Inferior parietal cortex (tissue), 1 donor: ENCODE data around the gene ANO2.
"Not testable (repeated sequence)": the region's sequence is repeated elsewhere in the genome, so short reads cannot be mapped to it uniquely, and the experiment has no call there.

Experiments
- DNase-seq: peaks from one replicate; pipeline ENCODE4 v3.0.0-alpha.2; 2016; ENCODE audit errors: extremely low spot score

ANO2 gene

DNA sequence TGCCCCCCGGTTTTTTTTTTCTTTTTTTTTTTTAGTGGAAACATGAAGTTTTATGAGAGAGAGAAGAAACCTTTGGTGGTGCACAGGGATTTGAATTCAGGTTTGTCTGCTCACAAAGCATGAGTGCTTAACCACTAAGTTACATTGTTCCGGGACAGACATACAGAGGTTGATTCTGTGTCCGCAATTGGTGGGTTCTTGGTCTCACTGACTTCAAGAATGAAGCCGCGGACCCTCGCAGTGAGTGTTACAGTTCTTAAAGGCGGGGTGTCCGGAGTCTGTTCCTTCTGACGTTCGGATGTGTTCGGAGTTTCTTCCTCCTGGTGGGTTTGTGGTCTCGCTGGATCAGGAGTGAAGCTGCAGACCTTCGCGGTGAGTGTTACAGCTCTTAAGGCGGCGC, 57.2 kb downstream of the ANO2 start:
- DNase-seq, result not testable (repeated sequence)

DNA sequence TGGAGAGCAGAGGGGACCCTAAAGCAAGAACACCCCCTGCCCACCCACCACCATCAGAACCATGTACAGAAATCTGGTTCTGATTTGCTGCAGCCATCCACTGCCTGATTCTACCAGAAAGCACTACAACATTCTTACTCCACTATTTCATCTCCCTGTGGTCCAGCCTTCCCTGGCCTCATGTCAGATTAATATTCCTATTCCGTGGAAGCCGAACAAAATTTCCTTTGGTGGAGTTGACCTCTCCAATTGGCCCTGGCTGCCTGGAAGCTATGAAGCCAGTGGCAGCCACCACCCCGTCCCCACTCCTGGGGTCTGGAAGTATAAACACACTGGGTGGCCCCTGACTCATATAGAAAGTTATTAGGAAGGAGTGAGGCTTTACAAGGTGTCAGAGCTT, 60.2 kb downstream of the ANO2 start:
- DNase-seq, result no peak

DNA sequence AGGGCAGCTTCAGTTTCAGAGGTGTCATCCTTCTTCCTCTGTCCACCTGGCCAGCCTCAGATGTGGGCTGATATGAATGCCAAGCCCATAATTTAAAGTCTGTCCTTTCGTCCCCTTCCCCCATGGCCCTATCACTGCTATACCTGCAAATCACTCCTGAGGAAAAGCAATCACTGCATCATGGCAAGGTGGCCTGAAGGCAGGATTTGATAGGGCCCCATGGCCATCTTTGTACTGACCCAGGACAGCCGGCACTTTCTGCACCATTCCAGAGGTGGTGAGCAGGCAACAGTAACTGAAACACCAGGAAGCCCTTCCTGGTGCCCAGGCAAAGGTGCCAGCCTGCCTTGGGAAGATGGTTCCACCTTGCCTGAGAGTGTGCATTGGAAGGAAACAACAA, 60.8 kb downstream of the ANO2 start:
- DNase-seq, result no peak

DNA sequence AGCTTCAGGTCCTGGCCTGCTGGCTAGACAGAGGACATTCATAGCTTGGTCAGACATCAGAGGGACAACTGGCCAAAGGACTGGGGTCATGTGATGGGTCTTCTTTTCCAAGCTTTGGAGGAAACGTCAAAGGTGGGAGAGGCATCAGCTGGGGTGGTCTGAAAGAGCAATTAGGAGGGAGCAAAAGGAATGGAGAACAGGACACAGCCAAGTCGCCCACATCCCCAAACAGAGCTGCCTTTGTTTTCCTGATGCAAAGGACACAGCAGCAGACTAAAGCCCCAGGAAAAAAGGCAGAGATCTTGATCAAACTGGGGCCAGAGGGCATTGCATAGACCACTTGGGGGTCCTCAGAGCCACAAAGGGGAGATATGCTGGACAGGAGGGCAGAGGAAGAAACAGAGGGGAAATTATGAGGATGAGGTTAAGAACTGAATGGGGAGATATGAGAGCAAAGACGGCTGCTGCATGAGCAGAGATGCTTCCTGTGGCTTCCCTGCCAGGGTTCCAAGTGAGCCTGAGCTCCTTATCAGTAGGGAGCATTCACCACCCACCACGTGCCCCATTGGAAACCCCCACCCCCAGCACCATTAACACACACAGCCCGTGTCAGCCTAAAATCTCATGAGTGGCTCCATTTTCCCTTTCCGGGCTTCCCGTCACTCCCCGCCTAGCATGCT, 62.4 kb downstream of the ANO2 start:
- DNase-seq, result no peak

DNA sequence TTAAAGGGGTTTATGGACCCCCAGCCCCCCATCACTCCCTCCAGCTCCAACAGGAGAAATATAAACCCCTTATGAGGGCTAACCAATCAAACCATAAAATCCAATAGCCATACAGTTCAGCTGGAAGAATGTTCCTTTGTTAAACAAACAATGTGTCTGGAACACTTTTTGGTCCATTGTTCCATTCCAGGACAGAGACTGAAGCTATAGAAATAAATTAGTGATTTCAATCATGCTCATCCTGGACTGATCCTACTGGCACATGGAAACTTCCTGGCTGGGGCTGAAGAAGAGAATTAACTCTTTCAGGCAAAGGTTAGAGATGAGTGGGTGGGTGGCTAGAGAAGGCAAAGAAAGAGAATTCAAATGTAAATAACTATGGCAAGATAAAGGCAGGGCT, 63.4 kb downstream of the ANO2 start:
- no peak for DNase-seq

DNA sequence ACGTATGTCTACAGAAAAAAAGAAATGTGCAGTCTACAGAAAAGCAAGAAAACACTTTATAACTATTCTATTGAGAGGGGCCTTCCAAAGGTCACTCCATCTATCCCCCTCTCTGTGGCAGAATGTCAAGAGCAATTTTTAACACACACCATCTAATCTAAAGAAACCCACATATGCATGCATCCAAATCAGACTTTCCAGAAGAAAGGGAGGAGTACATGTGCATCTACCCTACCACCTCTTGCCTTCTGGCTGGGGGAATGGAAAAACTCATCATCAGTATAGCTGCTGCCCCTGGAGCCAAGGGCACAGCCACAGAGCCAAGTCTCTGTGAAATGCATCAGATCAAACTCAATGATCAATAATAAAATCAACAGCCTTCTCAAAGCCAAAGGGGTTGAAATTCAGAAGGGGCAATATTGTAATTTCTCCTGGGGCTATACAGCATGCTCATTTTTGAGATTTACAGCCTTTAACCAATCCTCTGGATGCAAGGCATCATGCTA, 63.9 kb downstream of the ANO2 start:
- DNase-seq, result no peak

DNA sequence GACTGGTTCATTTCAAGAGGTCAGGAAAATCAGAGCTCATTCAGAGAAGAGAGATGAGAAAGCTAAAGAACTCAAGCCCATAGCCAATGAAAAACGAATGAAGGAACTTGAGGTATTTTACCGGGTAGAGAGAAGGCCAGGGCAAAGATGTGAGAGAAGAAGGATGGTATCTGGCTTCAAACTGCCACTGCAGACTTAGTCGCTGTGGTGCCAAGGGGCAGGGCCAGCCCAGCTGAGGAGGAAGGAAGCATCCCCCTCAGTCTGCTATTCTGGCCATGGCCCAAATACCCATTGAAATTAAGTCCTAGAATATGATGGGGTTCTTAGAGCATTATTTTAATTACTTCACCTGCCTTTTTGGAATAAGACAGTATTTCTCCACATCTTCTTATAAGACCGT, 69.2 kb downstream of the ANO2 start:
- DNase-seq, result no peak

DNA sequence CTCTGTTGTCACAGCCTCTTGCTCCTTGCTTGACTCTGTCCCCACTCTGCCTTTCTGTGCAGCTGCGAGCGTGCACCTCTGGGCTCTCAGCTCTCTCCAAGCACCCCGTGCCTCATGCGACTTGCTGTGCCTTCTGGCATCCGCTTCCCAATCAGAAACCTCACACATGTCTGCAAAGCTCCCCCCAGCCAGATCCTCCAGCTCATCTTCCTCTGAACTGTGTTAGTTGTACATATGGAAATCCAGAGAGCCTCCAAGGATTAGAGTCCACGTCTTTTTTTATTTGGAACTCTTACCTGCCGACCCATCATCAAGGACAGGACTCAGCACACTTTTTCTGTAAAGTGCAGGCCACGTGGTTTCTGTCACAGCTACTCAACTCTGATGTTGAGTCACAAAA, 70.5 kb downstream of the ANO2 start:
- no peak for DNase-seq

DNA sequence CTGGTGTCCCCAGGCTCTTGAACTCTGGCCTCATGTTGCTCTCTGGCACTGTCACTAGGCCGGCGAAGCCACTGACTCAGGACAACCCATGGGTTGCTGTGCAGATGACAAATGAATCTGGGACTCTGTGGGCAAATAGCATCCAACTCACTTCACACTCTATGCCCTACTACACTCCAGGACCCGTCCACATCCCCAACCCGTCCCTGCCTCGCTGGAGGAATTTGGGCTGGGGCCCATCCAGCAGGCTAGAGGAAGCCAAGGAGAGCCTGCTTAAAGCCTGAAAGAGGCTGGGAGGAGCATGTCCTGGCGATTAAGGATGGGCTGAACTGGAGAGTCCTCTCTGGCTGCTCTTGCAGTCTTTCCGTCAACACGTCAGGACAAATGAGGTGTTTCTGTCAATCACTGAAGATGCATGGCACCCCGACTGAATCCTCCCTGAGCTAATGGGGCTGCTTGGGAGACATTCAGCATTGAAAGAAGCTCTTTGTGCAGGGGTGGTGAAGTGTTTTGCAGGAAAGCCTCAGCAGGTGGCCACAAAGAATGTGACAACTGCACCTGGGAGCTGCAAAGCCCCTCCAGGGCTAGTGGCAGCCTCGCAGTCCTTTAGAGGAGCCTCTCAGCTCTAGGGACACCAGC, 71.7 kb downstream of the ANO2 start:
- no peak for DNase-seq

DNA sequence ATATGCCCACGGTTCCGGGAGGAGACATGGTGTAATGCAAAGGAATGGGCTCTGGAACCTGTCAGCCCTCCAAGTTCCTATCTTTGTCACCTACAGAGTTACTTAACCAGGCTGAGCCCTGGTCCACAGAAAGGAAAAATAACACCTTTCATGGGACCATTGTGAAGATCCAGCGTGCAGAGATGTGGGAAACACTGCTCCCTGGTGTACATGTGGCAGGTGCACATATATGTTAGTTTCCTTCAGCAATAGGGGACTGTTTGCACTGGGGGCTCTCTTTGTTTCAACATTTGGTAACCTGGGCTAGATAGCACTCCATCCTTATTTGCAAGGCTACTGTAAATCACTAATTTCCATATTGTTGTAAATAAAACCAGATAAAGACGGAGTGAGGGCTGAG, 72.3 kb downstream of the ANO2 start:
- no peak for DNase-seq

DNA sequence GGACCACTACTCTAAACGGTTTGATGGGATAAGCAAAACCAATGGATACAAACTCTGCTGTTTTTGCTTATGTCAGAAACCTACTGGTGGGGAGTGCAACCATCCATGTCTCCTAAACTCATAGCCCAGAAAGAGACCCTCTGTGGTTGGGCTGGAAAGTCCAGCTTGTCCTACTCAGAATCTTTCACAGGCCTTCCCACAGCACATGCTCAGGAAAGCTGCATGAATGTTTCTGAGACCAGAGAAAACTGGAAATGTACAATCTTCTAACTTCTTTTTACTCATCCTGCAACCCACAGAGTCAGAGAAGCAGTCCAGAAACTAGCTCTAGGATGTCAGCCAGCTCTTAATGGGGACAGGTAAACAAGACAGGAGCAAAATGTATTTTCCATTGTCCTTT, 73.3 kb downstream of the ANO2 start:
- no peak for DNase-seq

DNA sequence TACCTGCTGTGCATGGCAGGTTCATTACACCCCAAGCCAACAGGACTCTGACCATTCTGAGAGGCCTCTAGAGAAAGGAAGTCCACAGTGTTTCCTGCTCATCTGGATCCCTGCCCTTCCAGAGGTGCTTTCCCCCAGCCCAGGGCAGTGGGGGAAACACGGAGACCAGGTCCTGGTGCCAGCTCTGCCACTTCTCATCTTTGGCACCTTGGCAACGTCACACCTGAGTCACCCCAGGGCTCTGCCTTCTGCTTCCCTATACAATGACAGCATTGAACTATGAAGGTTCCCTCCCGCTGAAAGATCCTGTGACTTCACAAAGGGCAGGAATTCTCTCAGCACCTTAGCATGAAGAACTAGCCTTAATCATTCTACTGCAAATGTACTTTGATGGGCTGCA, 74.9 kb downstream of the ANO2 start:
- no peak for DNase-seq

DNA sequence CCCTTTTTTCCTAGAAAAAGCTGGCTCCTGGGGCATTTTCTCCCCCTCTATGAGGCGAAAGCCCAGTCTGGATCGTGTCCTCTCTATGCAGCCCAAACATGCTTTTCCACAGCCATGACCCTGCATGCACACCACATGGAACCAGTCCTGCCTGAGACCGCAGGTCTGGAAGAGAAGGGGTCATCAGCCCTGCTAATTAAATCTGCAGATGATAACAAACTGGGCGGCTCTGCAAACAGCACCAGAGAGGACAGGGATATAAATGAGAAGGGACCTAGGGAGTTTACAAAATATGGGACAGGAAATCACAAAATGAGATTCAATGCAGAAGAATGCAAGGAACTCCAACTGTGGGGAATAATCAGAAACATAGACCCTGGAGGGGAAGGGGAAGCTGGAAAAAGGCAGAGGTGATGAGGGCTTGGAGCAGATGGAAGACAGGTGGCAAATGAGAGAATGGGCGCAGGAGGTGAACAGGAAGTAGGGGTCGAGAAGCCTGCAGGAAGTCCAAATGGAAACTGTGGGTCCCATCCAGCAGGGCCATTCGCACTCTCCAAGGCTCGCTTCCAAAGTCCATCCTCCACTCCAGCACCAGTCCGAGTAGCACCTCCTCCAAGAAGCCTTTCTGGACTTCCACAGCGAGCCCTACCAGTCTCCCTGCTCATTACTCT, 76.3 kb downstream of the ANO2 start:
- no peak for DNase-seq

DNA sequence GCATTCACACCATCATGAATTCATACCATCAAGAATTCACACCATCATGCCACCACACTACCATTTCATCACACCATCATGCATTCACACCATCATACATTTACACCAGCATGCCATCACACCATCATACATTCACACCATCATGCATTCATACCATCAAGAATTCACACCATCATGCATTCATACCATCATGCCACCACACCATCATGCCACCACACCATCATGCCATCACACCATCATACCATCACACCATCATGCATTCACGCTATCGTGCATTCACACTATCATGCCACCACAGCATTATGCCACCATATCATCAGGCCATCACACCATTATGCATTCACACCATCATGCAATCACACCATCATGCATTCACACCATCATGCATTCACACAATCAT, 79.7 kb downstream of the ANO2 start:
- DNase-seq, result no peak

DNA sequence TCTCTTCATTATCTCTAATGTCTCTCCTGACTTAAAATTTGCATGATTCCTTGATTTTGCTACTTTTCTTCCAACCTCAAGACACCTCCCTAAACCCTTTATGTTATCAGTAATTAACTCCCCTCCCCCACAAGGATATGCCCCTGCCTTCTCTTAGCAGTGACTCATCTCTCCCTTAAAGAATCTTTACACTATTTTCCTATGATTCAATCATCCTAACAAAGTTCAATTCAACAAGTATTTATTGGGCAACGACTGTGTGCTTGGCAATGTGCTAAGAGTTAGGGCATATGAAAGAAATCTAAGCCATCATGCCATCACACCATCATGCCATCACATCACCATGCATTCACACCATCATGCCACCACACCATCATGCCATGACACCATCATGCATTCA, 80.1 kb downstream of the ANO2 start:
- no peak for DNase-seq

DNA sequence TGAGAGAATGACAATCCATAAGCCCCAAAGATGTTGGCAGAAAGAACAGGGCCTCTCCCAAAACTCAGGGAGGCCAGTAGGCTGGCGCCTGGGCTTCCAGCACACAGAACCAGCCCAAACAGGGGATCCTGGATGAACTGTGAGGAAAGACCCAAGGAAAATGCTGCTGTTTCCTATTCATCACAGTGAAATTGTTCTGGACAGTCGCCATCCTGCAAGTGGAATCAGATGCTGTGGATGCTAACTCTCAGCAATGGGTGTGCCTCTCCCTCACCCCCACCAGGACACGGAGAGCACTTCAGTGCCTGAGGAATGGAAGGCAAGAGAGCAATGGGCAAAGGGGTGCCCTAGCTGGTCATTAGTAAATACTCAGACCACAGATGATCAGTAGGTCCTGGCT, 80.8 kb downstream of the ANO2 start:
- DNase-seq, result no peak

DNA sequence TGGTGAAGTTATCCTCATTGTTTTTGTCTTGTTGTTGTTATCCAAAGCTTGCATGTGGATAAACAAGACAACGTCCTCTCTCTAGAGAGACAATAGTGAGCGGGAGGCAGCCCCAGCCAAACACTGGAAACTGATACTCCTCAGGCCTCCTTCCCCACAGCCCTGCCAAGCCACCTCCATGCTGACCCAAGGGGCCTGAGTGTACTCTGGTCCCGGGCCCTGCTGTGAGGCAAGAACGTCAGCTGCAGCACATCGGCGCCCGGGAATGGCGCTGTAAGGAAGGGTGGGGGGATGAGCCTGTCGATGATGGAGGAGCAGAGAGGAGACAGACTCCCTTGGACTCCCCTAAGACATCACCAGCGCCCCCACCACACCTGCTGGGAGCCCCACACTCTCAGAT, 83.6 kb downstream of the ANO2 start:
- no peak for DNase-seq

DNA sequence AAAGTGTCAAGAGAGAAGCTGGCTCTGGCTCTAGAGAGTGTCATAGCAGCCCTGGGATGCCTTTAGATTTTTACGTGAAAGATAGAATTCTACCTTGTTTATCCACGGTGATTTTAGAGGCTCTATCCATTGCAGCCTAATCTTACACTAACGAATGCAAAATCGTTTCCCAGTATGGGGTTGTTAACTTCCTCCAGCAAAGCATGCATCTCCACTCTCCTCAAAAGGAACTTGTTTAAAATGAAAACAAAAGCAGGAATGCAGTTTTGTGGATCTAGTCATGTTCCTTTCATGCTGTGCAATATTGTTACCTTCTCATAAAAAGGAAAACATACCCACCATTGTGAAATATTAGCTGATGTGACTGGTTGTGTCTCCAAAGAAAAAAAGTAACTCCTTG, 88.4 kb downstream of the ANO2 start:
- no peak for DNase-seq

DNA sequence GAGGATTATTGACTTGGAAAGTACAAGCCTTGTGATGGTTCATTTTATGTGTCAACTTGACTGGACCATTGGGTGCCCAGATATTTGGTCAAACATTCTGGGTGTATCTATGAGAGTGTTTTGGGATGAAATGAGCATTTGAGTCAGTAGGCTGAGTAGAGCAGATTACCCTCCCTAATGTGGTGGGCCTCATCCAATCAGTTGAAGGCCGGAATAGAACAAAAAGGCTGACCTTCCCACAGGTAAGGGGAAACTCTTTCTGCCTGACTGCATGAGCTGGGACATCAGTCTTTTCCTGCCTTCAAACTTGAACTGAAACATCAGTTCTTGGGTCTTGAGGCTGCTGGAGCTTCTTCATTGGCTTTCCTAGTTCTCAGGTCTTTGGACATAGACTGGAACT, 98.1 kb downstream of the ANO2 start:
- no peak for DNase-seq

DNA sequence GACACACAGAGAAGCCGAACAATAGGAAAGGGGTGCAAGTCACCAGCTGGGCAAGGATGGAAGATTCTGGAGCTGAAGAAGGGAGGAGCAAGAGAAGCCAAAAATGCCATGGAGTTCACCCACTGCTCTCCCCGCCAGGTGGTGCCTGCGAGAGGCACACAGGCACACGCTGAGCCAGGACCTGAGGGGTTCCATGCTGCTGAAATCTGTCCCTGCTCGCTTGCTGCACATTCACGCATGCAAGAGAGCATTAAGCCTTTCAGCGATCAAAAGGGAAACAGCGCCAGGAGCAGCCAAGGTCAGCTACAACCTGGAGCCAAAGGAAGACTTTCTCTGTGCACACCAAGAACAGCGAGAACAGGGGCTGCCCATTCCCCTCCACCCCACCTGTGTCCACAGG, 104.1 kb downstream of the ANO2 start:
- DNase-seq, result no peak

DNA sequence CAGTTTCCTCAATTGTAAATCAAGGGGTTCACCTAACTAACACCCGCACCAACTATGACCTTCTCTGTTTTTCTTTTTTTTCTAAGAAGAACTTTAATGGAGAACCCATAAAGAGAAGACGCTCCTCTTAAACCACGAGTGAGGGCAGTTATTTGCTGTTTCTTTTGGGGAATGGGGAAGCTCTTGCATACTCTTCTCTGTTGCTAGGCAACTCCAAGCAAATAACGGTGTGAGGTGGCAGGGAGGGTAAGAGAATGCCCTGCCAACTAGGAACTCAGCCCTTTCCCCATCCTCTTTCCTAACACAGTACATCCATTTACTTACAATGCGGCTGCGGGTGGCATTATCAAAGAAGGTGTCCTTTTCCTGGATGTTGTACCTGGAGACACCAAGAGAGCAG, 114.9 kb downstream of the ANO2 start:
- DNase-seq, result no peak

DNA sequence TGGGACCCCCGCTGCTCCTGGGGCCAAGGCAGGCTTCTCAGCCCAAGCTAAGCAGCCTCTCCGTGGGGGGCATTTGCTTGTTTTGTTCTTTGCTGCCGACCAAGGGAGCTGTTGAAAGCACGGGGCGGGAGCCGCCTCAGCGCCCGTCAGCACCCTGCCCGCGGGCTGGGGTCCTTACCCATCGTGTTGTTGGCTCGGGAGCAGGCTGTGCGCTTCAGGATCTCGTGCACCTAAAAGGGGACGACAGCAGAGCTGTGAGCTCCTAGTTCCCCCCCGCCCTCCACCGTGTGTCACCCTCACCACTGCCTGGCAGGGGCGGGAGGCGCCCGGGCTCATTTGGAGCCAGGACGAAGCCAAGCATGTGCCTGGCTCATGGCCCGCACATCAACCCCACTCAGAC, 117.5 kb downstream of the ANO2 start:
- DNase-seq, result no peak

DNA sequence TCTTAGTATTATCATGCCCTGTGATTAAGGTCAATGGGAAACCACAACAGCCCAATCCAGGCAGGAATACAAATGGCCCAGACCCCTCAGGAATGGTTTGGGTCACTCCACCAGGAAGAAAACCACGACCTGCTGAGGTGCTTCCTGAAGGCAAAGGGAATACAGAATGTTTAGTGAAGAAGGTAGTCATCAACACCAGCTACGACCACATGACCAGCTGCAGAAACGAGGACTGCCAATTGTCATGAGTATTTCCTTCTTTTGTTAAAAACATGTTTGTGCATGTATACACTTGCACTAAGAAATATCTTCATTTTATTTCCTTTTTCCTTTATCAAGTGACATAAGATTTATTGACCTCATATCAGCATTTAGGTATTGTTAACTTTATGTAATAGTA, 119.3 kb downstream of the ANO2 start:
- not testable (repeated sequence) for DNase-seq
